HG02981 (cell line): ENCODE measurements around the gene SPIRE2.
A peak's percentile ranks its signal among the peaks of the same experiment; 100 is the strongest.
"Not testable (repeated sequence)": the region's sequence is repeated elsewhere in the genome, so short reads cannot be mapped to it uniquely, and the experiment has no call there.

Experiments
- ATAC-seq: cut with Tn5 transposase; IDR thresholded peaks from one replicate; pipeline ENCODE4 v1.9.1; 2021; ENCODE audit warnings: mild to moderate bottlenecking, moderate library complexity; ENCODE audit not compliant: unreplicated experiment

The SPIRE2 gene

GRCh38 chr16:89862732-89863131 is 34.5 kb downstream of the SPIRE2 start:
- no peak for ATAC-seq

DNA sequence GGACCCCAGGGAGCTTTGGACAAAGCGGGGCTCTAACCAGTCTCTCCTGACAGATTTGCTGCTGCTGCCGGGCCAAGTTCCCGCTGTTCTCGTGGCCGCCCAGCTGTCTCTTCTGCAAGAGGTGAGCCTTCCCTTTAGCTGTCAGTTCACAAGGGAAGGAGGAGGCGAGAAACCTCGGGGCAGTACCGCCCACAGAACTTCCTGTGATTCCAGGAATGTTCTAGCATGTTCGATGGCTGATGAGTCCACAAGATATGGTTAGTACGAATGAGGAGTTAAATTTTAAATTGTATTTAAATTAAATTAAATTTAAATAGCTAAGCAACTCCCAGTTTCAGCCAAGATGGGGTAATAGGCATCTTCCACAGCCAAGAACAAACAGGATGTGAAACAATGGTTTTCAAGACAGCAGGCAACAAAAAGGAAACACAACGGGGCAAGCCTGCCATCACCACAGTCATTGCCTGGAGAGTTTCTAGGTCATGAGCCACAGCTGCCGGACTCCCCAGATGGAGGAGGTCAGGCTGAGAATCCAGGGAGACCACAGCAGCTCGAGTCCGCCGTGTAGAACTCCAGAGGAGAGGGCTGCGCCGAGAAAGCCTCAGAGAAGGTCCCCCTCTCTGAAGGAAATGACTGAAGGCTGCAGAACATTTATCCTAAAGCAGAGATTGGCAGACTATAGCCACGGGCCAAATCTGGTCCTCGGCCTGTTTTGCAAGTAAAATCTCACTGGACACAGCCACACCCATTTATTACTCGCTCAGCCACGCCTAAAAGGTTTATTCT is 35.7 kb downstream of the SPIRE2 start:
- ATAC-seq, result peak; percentile 63

DNA sequence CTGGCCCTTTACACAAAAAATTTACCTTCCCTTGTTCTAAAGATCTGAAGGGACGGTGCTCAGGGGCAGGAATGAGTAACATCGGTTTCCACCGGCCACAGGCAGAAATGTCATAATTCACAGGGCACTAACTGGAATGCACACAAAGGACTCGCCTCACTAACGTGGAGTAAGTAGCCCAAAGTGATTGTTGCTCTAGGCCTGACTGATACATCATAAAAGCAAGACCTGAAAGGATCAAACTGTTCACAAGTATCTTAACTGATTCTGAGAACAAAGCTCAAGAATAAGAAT is 36.2 kb downstream of the SPIRE2 start:
- no peak for ATAC-seq

GRCh38 chr16:89867918-89868317 is 39.6 kb downstream of the SPIRE2 start:
- ATAC-seq, result no peak

- no peak for ATAC-seq
These were observed 41.6 kb downstream of the SPIRE2 start for GRCh38 chr16:89869911-89870310.

GRCh38 chr16:89870440-89870839 is 42.2 kb downstream of the SPIRE2 start:
- no peak for ATAC-seq

DNA sequence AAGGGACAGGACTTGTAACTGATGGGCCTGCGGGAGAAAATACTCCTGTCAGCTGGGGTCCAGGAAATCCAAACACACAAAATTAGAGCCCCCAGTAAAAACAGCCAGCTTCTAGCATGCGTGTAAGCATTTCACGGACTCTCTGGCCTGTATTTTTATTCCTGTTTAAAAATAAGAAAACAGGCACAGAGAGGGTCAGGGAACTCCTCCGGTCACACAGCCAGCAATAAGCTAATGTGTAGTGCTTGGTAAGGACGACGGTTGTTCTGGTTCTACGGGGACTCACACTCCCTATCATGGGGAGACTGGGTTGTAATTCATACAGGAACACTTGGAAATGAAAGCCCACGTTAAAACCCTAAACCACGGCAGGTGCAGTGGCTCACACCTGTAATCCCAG is 43.6 kb downstream of the SPIRE2 start:
- no peak for ATAC-seq

DNA sequence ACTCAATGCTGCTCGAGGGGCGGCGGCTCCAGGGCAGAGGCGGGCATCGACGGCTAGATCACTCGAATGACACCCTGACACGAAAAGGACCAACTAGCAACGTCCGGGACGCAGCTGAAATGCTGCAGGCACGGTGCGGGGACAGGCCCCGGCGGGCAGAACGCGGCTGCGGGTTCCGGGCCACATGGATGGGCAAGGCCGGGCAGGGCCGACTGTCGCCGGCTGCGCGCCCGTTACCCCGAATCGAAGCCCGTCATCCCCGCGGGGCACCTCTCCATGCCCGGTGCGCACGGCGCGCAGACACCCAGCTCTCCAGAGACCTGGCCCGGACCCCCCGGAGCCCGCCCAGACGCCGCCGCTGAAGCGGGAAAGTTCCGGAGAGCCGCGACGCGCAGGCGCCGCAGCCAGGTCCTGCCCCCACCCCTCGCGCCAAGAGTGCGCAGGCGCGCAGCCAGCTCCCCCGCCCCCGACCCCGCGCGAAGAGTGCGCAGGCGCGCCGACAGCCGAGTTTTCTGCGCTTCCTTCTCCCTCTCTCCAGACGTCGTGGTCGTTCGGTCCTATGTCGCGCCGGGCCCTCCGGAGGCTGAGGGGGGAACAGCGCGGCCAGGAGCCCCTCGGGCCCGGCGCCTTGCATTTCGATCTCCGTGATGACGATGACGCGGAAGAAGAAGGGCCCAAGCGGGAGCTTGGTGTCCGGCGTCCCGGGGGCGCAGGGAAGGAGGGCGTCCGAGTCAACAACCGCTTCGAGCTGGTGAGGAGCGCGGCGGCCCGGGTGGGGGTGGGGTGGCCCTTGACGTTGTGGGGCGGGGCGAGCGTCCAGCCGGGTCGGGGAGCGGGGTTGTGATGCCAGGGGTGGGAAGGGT is 45.1 kb downstream of the SPIRE2 start, which contains the start of gene TCF25:
TSS of gene TCF25 (plus strand) at position 484 of the 863 bp plus-strand sequence. CDS start at position 560, 76 bp downstream.
- ATAC-seq, result peak; percentile 39

- peak; percentile 61 for ATAC-seq
These were observed 45.9 kb downstream of the SPIRE2 start for GRCh38 chr16:89873972-89874689.

DNA sequence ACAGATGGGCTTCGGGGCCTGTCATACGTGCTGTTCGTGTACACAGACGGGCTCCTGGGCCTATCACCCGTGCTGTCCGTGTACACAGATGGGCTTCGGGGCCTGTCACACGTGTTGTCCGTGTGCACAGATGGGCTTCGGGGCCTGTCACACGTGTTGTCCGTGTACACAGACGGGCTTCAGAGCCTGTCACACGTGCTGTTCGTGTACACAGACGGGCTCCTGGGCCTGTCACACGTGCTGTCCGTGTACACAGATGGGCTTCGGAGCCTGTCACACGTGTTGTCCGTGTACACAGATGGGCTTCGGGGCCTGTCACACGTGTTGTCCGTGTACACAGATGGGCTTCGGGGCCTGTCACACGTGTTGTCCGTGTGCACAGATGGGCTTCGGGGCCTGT is 50.8 kb downstream of the SPIRE2 start:
- ATAC-seq, result not testable (repeated sequence)

DNA sequence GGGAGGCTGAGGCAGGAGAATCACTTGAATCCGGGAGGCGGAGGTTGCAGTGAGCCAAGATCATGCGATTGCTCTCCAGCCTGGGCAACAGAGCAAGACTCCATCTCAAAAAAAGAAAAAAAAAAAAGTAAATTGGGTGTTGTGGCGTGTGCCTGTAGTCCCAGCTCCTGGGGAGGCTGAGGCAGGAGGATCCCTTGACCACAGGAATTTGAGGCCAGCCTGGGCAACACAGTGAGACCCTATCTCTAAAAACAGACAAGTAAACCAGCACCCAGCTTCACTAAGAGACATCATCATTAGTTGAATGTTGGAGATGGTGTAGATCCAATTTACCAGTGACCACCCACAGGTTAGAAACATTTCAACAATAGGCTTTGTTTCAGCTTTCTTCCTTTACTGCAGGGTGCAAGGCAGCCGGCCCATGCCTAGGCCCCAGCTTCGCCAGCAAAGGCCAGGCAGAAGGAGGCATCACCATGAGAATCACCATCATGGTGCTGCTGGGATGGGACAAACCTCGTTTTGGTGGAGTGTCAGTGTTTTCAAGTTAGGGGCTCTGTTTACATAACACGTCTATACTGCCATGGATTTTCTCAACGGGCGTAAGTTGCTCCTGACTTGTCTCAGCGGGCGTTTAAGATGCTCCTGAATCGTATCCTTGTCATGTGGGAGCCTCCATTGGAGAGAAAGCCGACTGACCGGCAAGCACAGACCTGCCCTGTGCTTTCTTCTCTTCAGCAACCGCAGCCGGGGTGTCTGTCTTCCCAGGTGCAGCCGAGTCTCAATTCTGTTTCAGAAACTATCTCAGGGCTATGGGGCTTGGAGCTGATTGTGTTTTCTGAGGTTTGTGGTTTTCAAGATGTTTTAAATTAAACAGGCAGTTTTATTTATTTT is 52.4 kb downstream of the SPIRE2 start:
- no peak for ATAC-seq

DNA sequence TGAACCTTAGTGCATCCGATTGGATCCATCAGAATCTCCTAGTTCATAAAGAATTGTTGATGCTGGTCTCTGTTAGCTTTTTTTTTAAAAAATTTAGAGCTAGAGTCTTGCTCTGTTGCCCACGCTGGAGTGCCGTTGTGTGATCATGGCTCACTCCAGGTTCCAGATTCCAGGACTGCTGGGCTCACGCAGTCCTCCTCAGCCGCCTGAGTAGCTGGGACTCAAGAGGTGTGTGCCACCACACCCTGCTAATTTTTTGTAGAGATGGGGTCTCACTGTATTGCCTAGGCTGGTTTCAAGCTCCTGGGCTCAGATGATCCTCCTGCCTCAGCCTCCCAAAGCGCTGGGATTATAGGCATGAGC is 53.1 kb downstream of the SPIRE2 start:
- ATAC-seq, result no peak

GRCh38 chr16:89883346-89884040 is 55.2 kb downstream of the SPIRE2 start:
- no peak for ATAC-seq

GRCh38 chr16:89884041-89884421 is 55.8 kb downstream of the SPIRE2 start:
- ATAC-seq, result no peak

DNA sequence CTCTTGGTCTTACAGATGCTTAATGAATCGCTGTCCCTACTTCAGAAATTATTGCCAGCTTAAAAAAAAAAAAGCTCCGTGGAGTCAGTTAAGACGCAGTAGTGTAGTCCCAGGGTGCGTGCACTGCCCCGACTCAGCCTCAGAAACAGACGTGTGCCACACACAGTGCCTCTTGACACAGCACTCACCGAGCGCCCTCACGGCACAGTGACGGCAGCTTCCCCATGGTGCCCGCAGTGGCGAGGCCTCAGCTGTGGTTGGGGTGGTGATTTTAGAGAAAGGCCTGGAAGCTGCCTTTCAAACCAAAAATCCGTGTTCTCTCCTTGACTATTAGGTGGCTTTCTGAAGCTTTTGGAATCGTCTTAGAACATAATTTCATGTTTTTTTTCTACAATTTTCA is 59.0 kb downstream of the SPIRE2 start:
- ATAC-seq, result no peak

- no peak for ATAC-seq
These were observed 61.9 kb downstream of the SPIRE2 start for GRCh38 chr16:89890200-89890599.

DNA sequence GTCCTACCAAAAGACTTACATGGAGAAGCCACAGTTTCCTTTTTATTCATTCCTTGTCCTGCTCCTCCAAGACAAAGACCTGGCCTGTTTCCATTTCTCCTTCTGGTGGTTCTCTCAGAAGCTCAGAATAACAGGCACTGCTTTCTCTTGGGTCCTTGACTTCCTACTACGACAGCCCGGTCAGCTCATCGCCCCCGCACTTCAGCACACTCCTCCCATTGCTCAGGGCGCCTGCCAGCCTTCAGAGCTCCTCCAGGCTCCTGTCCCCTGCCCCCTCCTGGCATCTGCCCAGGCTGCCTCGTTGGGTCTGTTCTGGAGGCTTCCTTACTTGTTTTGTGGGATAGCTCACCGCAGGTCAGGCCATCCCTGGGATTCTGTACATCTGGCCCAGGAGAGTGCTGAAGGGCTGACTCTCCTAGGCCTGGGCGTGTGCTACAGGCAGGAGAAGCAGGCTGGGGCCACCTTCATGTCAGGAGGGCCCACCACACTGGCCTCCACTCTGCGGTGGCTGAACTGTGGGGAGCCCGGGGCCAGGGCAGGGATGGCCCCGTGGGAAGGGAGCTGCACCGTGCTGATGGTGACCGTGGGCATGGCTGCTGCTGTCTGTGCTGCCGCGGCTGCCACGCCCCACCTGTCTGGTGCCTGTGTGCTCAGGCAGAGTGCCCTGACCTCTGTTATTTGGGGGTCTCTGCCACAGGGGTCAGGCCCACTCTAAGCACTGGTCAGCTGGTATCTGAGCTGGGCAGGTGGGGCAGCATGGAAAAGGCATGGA is 62.8 kb downstream of the SPIRE2 start:
- ATAC-seq, result no peak

- no peak for ATAC-seq
These were observed 63.9 kb downstream of the SPIRE2 start for GRCh38 chr16:89892055-89892630.

- no peak for ATAC-seq
These were observed 64.4 kb downstream of the SPIRE2 start for GRCh38 chr16:89892635-89893034.
